GM23248 (cell line): Measurements from ENCODE around the gene BATF. TPM values are rescaled to one million over a fixed set of nuclear protein-coding genes. Genes with fewer than 3 reads are reported as not detected.

Source experiments
- DNase-seq: peaks from one replicate; pipeline ENCODE4 v3.0.0-alpha.2; 2015
- H2AFZ ChIP-seq: fragments of 200-600 bp; sonication (generic); 2 replicates; pipeline ENCODE4 v1.6.1; 2016; ENCODE audit warnings: antibody characterized with exemption
- H3F3A ChIP-seq: fragments of 200-600 bp; sonication (generic); 2 replicates; pipeline ENCODE4 v1.6.1; 2016; ENCODE audit warnings: mild to moderate bottlenecking, antibody characterized with exemption, mixed run types; ENCODE audit not compliant: insufficient read depth
- H3K27ac ChIP-seq: fragments of 200-600 bp; sonication (generic); 2 replicates; pipeline ENCODE4 v1.5.1; 2016; ENCODE audit warnings: mild to moderate bottlenecking
- H3K27me3 ChIP-seq: fragments of 200-600 bp; sonication (generic); replicated peaks from 2 replicates; pipeline ENCODE4 v1.6.1; 2016; ENCODE audit warnings: mild to moderate bottlenecking; ENCODE audit not compliant: insufficient read depth
- H3K36me3 ChIP-seq: fragments of 200-600 bp; sonication (generic); 2 replicates; pipeline ENCODE4 v1.6.1; 2016; ENCODE audit warnings: low read depth, mild to moderate bottlenecking
- H3K4me1 ChIP-seq: fragments of 200-600 bp; sonication (generic); 2 replicates; pipeline ENCODE4 v1.6.1; 2016; ENCODE audit warnings: mild to moderate bottlenecking; ENCODE audit not compliant: insufficient read depth
- H3K4me2 ChIP-seq: fragments of 200-600 bp; sonication (generic); one replicate; pipeline ENCODE4 v1.6.1; 2016; ENCODE audit warnings: mild to moderate bottlenecking; ENCODE audit not compliant: unreplicated experiment
- H3K4me3 ChIP-seq: fragments of 200-600 bp; sonication (generic); 2 replicates; pipeline ENCODE4 v1.5.1; 2016; ENCODE audit warnings: mild to moderate bottlenecking
- H3K79me2 ChIP-seq: fragments of 200-600 bp; sonication (generic); 2 replicates; pipeline ENCODE4 v1.6.1; 2016; ENCODE audit warnings: mild to moderate bottlenecking; ENCODE audit not compliant: insufficient read depth
- H3K9ac ChIP-seq: fragments of 200-600 bp; sonication (generic); 2 replicates; pipeline ENCODE4 v1.6.1; 2016; ENCODE audit warnings: mild to moderate bottlenecking
- H3K9me2 ChIP-seq: fragments of 200-600 bp; sonication (generic); 2 replicates; pipeline ENCODE4 v1.6.1; 2016; ENCODE audit warnings: mixed run types, mild to moderate bottlenecking, moderate library complexity; ENCODE audit not compliant: insufficient read depth
- H3K9me3 ChIP-seq: fragments of 200-600 bp; sonication (generic); one replicate; pipeline ENCODE4 v1.6.1; 2017; ENCODE audit warnings: low read depth
- H4K20me1 ChIP-seq: fragments of 200-600 bp; sonication (generic); 2 replicates; pipeline ENCODE4 v1.6.0; 2016; ENCODE audit not compliant: insufficient read depth
- EZH2 ChIP-seq: fragments of 200-600 bp; sonication (generic); IDR thresholded peaks from 2 replicates; pipeline ENCODE4 v1.6.1; 2018; ENCODE audit warnings: antibody characterized with exemption, mild to moderate bottlenecking; ENCODE audit not compliant: insufficient read depth, poor library complexity, severe bottlenecking
- EZH2phosphoT487 ChIP-seq: fragments of 200-600 bp; sonication (generic); IDR thresholded peaks from 2 replicates; pipeline ENCODE4 v1.6.1; 2018; ENCODE audit warnings: antibody characterized with exemption, moderate library complexity, mild to moderate bottlenecking, low read depth; ENCODE audit not compliant: insufficient read depth
- WGBS, 2 experiments: methylation state at CpG; one replicate each; pipeline ENCODE4 v1.1.6; 2015 to 2017; ENCODE audit warnings: low lambda C conversion rate in 2 of 2, low coverage in 1 of 2; ENCODE audit errors: missing lambda C conversion rate in 2 of 2; 5-methylcytosine and 5-hydroxymethylcytosine counted together
- in situ Hi-C: fragments of 300-500 bp; cut with MboI; formaldehyde crosslinking; loops from 2 replicates; pipeline ENCODE4 v1.15.0; 2020
- polyA plus RNA-seq: library from polyadenylated mRNA; unstranded; fragments of >200 nt; fragmentation: Nextera tagmentation; extraction: Ambion mirVana; gene quantifications from 2 replicates; pipeline ENCODE4 v1.2.1, GENCODE V29; 2016
- total RNA-seq: library from RNA; depleted of rRNA; stranded (reverse); fragments of >200 nt; shearing (Covaris generic); gene quantifications from 2 replicates; pipeline ENCODE4 v1.2.3, GENCODE V29; 2014

BATF gene
- total and polyA plus RNA-seq, 2 experiments from 2014 or later: not detected

DNA sequence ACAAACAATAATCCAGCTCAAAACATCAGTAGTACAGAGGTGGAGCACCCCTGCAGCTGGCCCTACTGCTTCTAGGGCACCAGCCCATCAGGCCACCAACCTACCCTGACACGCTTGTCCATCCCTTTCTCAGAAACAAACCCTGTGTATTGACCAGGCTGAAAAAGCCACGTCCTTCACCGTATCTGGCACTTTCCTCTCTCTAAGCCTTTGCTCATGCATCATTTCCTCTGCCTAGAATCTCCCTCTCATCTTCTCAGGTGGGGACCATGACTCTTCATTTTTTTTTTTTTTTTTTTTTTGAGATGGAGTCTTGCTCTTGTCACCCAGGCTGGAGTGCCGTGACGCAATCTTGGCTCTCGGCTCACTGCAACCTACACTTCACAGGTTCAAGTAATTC, 30.9 kb downstream of the BATF start:
- Histone ChIP-seq H3K4me1 (no peaks in the 10 kb centered on the region; the same call in 1 of the 2 replicates), H3K9ac (no peak overlapping the region), H3K4me3 (no peak overlapping the region), H3K79me2 (no peaks in the 10 kb centered on the region), H3K9me3 (no peaks in the 10 kb centered on the region), H3K9me2 (no peaks in the 10 kb centered on the region), H2AFZ (no peak overlapping the region), H4K20me1 (no peaks in the 10 kb centered on the region), H3K27me3 (peaks cover 18% of the 10 kb centered on the region; the same call in 1 of the 2 replicates), H3K36me3 (no peaks in the 10 kb centered on the region), H3F3A (no peaks in the 10 kb centered on the region), H3K27ac (no peak overlapping the region), H3K4me2 (no peak overlapping the region)
- TF ChIP-seq EZH2: no peak
- TF ChIP-seq EZH2phosphoT487: no peak
- 86 to 87% methylated on average over 6 of the region's 6 CpGs for WGBS, 2 experiments
- in situ Hi-C loops: no loop called here
- no peak for DNase-seq

DNA sequence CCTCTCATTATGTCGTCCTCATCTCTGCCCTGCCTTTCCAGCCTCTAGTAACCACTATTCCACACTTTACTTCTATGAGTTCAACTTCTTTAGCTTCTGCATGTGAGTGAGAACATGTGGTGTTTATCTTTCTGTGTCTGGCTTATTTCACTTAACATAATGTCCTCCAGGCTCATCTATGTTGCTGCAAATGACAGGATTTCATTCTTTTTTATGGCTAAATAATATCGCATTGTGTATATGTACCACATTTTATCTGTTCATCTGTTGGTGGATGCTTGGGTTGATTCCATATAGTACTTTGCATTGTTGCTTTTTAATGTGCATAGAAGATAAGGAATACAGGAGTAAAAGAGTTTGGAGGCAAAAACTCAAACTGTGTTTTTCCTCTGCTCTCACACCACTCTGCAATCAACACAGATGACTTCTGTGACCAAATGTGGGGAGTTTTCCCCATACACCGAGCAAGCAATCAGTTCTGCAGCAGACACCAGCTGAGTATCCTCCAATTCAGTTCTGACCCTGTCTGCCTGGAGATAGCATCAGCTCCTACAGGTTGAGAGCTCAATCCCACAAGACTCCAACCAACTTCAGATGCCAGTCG, 31.6 kb downstream of the BATF start:
- no peaks in the 10 kb centered on the region for H3F3A ChIP-seq
- no peaks in the 10 kb centered on the region for H4K20me1 ChIP-seq
- TF ChIP-seq EZH2phosphoT487 (no peak), EZH2 (no peak)
- no peak overlapping the region for H2AFZ ChIP-seq
- H3K79me2 ChIP-seq: no peaks in the 10 kb centered on the region
- no peaks in the 10 kb centered on the region; the same call in 1 of the 2 replicates for H3K4me1 ChIP-seq
- DNase-seq: no peak
- no peak overlapping the region for H3K4me3 ChIP-seq
- H3K4me2 ChIP-seq: no peak overlapping the region
- peaks cover 18% of the 10 kb centered on the region; the same call in 1 of the 2 replicates for H3K27me3 ChIP-seq
- H3K9ac ChIP-seq: no peak overlapping the region
- H3K36me3 ChIP-seq: no peaks in the 10 kb centered on the region
- WGBS, 2 experiments: 36% methylated on average over 4 of the region's 4 CpGs
- in situ Hi-C loops: no loop called here
- H3K9me3 ChIP-seq: no peaks in the 10 kb centered on the region
- H3K27ac ChIP-seq: no peak overlapping the region
- no peaks in the 10 kb centered on the region for H3K9me2 ChIP-seq

DNA sequence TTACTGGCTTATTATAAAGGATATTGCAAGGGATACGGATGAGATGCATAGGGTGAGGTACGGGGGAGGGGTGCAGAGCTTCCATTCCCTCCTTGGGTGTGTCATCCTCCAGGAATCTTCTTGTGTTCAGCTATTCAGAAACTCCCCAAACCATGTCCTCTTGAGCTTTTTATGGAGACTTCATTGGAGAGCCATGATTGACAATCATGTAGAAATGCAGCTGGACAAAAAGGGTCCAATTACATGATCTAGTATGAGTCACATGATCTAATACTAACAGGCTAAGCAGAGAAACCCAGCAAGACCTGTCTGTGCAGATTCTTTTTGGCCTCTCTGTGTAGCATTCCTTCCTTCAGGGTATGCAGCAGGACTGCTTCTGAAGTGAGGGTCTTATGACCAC, 32.2 kb downstream of the BATF start:
- no peak overlapping the region for H3K4me3 ChIP-seq
- TF ChIP-seq EZH2 (no peak), EZH2phosphoT487 (no peak)
- H3K27me3 ChIP-seq: peaks cover 18% of the 10 kb centered on the region; the same call in 1 of the 2 replicates
- DNase-seq: peak; percentile 18
- no peaks in the 10 kb centered on the region for H3K9me2 ChIP-seq
- H3K36me3 ChIP-seq: no peaks in the 10 kb centered on the region
- H3K79me2 ChIP-seq: no peaks in the 10 kb centered on the region
- H3F3A ChIP-seq: peaks cover 1% of the 10 kb centered on the region; the same call in 1 of the 2 replicates
- H4K20me1 ChIP-seq: no peaks in the 10 kb centered on the region
- H3K4me1 ChIP-seq: peaks cover 2% of the 10 kb centered on the region; the same call in 1 of the 2 replicates
- WGBS, 2 experiments: 39 to 50% methylated on average over 2 of the region's 2 CpGs
- H3K27ac ChIP-seq: no peak overlapping the region
- H2AFZ ChIP-seq: no peak overlapping the region
- H3K4me2 ChIP-seq: no peak overlapping the region
- in situ Hi-C loops: no loop called here
- no peaks in the 10 kb centered on the region for H3K9me3 ChIP-seq
- H3K9ac ChIP-seq: no peak overlapping the region

GRCh38 chr14:75558440-75558839, 36.2 kb downstream of the BATF start:
- H3K9me2 ChIP-seq: no peaks in the 10 kb centered on the region
- H3K79me2 ChIP-seq: no peaks in the 10 kb centered on the region
- H3K9ac ChIP-seq: no peak overlapping the region
- no peaks in the 10 kb centered on the region for H4K20me1 ChIP-seq
- 56 to 63% methylated on average over 5 of the region's 5 CpGs for WGBS, 2 experiments
- no peak overlapping the region for H3K4me2 ChIP-seq
- in situ Hi-C loops: no loop called here
- DNase-seq: no peak
- no peak overlapping the region for H3K27ac ChIP-seq
- no peak overlapping the region for H3K4me3 ChIP-seq
- TF ChIP-seq EZH2phosphoT487 (no peak), EZH2 (no peak)
- H3K9me3 ChIP-seq: no peaks in the 10 kb centered on the region
- H3K27me3 ChIP-seq: peaks cover 10% of the 10 kb centered on the region
- no peak overlapping the region for H2AFZ ChIP-seq
- H3K4me1 ChIP-seq: peaks cover 6% of the 10 kb centered on the region; the same call in 1 of the 2 replicates
- no peaks in the 10 kb centered on the region for H3K36me3 ChIP-seq
- peaks cover 5% of the 10 kb centered on the region; the same call in 1 of the 2 replicates for H3F3A ChIP-seq
